IMR-90 (cell line): Measurements from ENCODE around the gene SYNE1. TPM values are rescaled to one million over a fixed set of nuclear protein-coding genes. Genes with fewer than 3 reads are reported as not detected.

Source experiments
- ATAC-seq: fragments of 200-7000 bp; cut with Tn5 transposase; 2 replicates; pipeline ENCODE4 v1.9.1; 2020; ENCODE audit warnings: low read depth, mild to moderate bottlenecking, moderate library complexity
- BruUV-seq: library from RNA; stranded (reverse); fragments of 400-500 nt; replicated peaks from 2 replicates; lab custom pipeline; 2021; lab: Mats Ljungman, UMichigan
- CTCF ChIA-PET: fragments of 300-600 bp; formaldehyde crosslinking; extraction: SDS; loops from one replicate; lab custom pipeline; 2021; ENCODE audit warnings: antibody characterized with exemption; lab: Yijun Ruan, JAX
- POLR2A ChIA-PET: fragments of 300-600 bp; sonication (Branson Sonifier 250); formaldehyde crosslinking; loops from one replicate; lab custom pipeline; 2022; ENCODE audit warnings: antibody characterized with exemption; ENCODE audit not compliant: unreplicated experiment; lab: Charles Lee
- DNase-seq: peaks from one replicate; pipeline ENCODE4 v3.0.0; 2013
- H2AFZ ChIP-seq: replicated peaks from 2 replicates; pipeline ENCODE3; 2013; ENCODE audit warnings: low read length, mild to moderate bottlenecking; ENCODE audit not compliant: poor library complexity
- H2AK5ac ChIP-seq: 2 replicates; pipeline ENCODE4 v1.6.1; 2013; ENCODE audit warnings: low read depth, low read length, inconsistent platforms
- H2AK9ac ChIP-seq: replicated peaks from 2 replicates; pipeline ENCODE3; 2013; ENCODE audit warnings: mild to moderate bottlenecking, low read depth, low read length, moderate library complexity; ENCODE audit not compliant: poor library complexity
- H2BK120ac ChIP-seq: 2 replicates; pipeline ENCODE4 v1.6.1; 2013; ENCODE audit warnings: low read depth, low read length, inconsistent platforms
- H2BK15ac ChIP-seq: 3 replicates; pipeline ENCODE4 v1.6.1; 2013; ENCODE audit warnings: low read depth, low read length, inconsistent platforms
- H2BK20ac ChIP-seq: 2 replicates; pipeline ENCODE4 v1.6.1; 2013; ENCODE audit warnings: low read depth, mild to moderate bottlenecking, inconsistent platforms, low read length, moderate library complexity
- H2BK5ac ChIP-seq: 2 replicates; pipeline ENCODE4 v1.6.1; 2013; ENCODE audit warnings: mild to moderate bottlenecking, low read depth, low read length, inconsistent platforms; ENCODE audit not compliant: poor library complexity, severe bottlenecking
- H3K14ac ChIP-seq: replicated peaks from 2 replicates; pipeline ENCODE4 v1.6.1; 2013; ENCODE audit warnings: low read depth, low read length, inconsistent platforms
- H3K18ac ChIP-seq: 2 replicates; pipeline ENCODE4 v1.6.1; 2013; ENCODE audit warnings: low read depth, low read length, control low read depth
- H3K23ac ChIP-seq: 2 replicates; pipeline ENCODE4 v1.6.1; 2013; ENCODE audit warnings: low read depth, low read length, inconsistent platforms
- H3K27ac ChIP-seq: 2 replicates; pipeline ENCODE4 v1.5.1; 2013; ENCODE audit warnings: mild to moderate bottlenecking, control low read depth, low read length; ENCODE audit not compliant: insufficient read depth
- H3K27me3 ChIP-seq: 2 replicates; pipeline ENCODE4 v1.6.1; 2013; ENCODE audit warnings: low read length; ENCODE audit not compliant: control insufficient read depth, insufficient read depth
- H3K36me3 ChIP-seq: 2 replicates; pipeline ENCODE4 v1.6.1; 2013; ENCODE audit warnings: low read length, mixed read lengths; ENCODE audit not compliant: control insufficient read depth, insufficient read depth
- H3K4ac ChIP-seq: 2 replicates; pipeline ENCODE4 v1.6.1; 2013; ENCODE audit warnings: low read depth, low read length, inconsistent platforms
- H3K4me1 ChIP-seq: 2 replicates; pipeline ENCODE4 v1.6.1; 2013; ENCODE audit warnings: low read length, mixed read lengths; ENCODE audit not compliant: control insufficient read depth, insufficient read depth
- H3K4me2 ChIP-seq: 2 replicates; pipeline ENCODE4 v1.6.1; 2013; ENCODE audit warnings: low read depth, mild to moderate bottlenecking, control low read depth, low read length, moderate library complexity
- H3K4me3 ChIP-seq: 2 replicates; pipeline ENCODE4 v1.5.1; 2013; ENCODE audit warnings: low read depth, mild to moderate bottlenecking, control low read depth, low read length, moderate library complexity; ENCODE audit not compliant: insufficient read depth
- H3K56ac ChIP-seq: 2 replicates; pipeline ENCODE4 v1.6.1; 2013; ENCODE audit warnings: low read length, inconsistent platforms; ENCODE audit not compliant: insufficient read depth; ENCODE audit errors: extremely low read depth
- H3K79me1 ChIP-seq, 2 experiments: 2 replicates each; pipeline ENCODE4 v1.6.1; 2013; ENCODE audit warnings: low read length in 2 of 2, inconsistent platforms in 1 of 2, low read depth in 1 of 2
- H3K9ac ChIP-seq: 2 replicates; pipeline ENCODE4 v1.6.1; 2013; ENCODE audit warnings: low read depth, low read length, control low read depth
- H3K9me1 ChIP-seq: 2 replicates; pipeline ENCODE4 v1.6.1; 2013; ENCODE audit warnings: low read length, inconsistent platforms; ENCODE audit not compliant: insufficient read depth
- H3K9me3 ChIP-seq: 2 replicates; pipeline ENCODE4 v1.6.1; 2013; ENCODE audit warnings: low read length; ENCODE audit not compliant: control insufficient read depth, insufficient read depth
- H4K20me1 ChIP-seq: 2 replicates; pipeline ENCODE4 v1.6.1; 2013; ENCODE audit warnings: low read length, inconsistent platforms; ENCODE audit not compliant: insufficient read depth
- H4K5ac ChIP-seq: 2 replicates; pipeline ENCODE4 v1.6.1; 2013; ENCODE audit warnings: mild to moderate bottlenecking, low read depth, low read length, control low read depth
- H4K8ac ChIP-seq, 2 experiments: 2 replicates each; pipeline ENCODE4 v1.6.1; 2013; ENCODE audit warnings: low read depth in 2 of 2, low read length in 2 of 2, control low read depth in 1 of 2, inconsistent platforms in 1 of 2
- H4K91ac ChIP-seq: 2 replicates; pipeline ENCODE4 v1.6.1; 2013; ENCODE audit warnings: low read depth, low read length, inconsistent platforms; ENCODE audit not compliant: insufficient read depth
- CEBPB ChIP-seq: IDR thresholded peaks from 2 replicates; pipeline ENCODE4 v1.6.1; 2012; ENCODE audit warnings: low read depth, low read length, improper control_type of control experiment
- CHD1 ChIP-seq: IDR thresholded peaks from 2 replicates; pipeline ENCODE4 v1.6.1; 2012; ENCODE audit warnings: low read depth, low read length, improper control_type of control experiment
- ELK1 ChIP-seq: fragments of 150-350 bp; IDR thresholded peaks from 2 replicates; pipeline ENCODE4 v1.6.1; 2016; ENCODE audit warnings: low read depth, mild to moderate bottlenecking, low read length, moderate library complexity, borderline replicate concordance
- MAFK ChIP-seq: IDR thresholded peaks from 2 replicates; pipeline ENCODE4 v1.6.1; 2012; ENCODE audit warnings: low read depth, low read length, improper control_type of control experiment
- MXI1 ChIP-seq: IDR thresholded peaks from 2 replicates; pipeline ENCODE4 v1.6.1; 2012; ENCODE audit warnings: low read depth, mild to moderate bottlenecking, low read length, moderate library complexity, borderline replicate concordance
- RAD21 ChIP-seq: IDR thresholded peaks from 2 replicates; pipeline ENCODE4 v1.6.1; 2012; ENCODE audit warnings: low read length, improper control_type of control experiment
- RCOR1 ChIP-seq: IDR thresholded peaks from 2 replicates; pipeline ENCODE4 v1.6.1; 2012; ENCODE audit warnings: mild to moderate bottlenecking, low read length, improper control_type of control experiment; ENCODE audit not compliant: insufficient replicate concordance
- SMC3 ChIP-seq: fragments of 150-350 bp; IDR thresholded peaks from 2 replicates; pipeline ENCODE4 v1.6.1; 2016; ENCODE audit warnings: low read depth, mild to moderate bottlenecking, antibody characterized with exemption, low read length, moderate library complexity
- dilution Hi-C: fragments of 300-500 bp; cut with HindIII; formaldehyde crosslinking; loops from one replicate; pipeline ENCODE4 v1.14.3; 2018; ENCODE audit warnings: low sequenced_read_pairs; ENCODE audit not compliant: unreplicated experiment
- in situ Hi-C: fragments of 300-500 bp; cut with MboI; formaldehyde crosslinking; loops from 3 replicates; pipeline ENCODE4 v1.14.3; 2019; ENCODE audit warnings: low sequenced_read_pairs, inconsistent platforms, mixed read lengths
- intact Hi-C: fragments of 100-400 bp; cut with micrococcal nuclease; formaldehyde crosslinking; loops from 2 replicates; pipeline ENCODE4 v1.10.0; 2022
- polyA plus RNA-seq, 3 experiments: library from polyadenylated mRNA; depleted of rRNA; stranded (reverse); fragments of >200 nt; gene quantifications; 2 replicates each; pipeline ENCODE4 v1.2.3, GENCODE V29; 2012; ENCODE audit warnings: low replicate concordance in 1 of 3
- total RNA-seq: library from RNA; depleted of rRNA; stranded (reverse); fragments of >200 nt; gene quantifications from 2 replicates; pipeline ENCODE4 v1.2.3, GENCODE V29; 2012
- TF ChIP-seq, protein P1 (sequence below): conservative IDR thresholded peaks from 2 replicates; pipeline ENCODE4 v1.5.1; 2012; ENCODE audit warnings: mild to moderate bottlenecking, low read depth, low read length, improper control_type of control experiment

Gene SYNE1
- total and polyA plus RNA-seq, 2 of the 4 experiments (the other 2 are of a cell fraction) = 34.1 to 159 TPM

DNA sequence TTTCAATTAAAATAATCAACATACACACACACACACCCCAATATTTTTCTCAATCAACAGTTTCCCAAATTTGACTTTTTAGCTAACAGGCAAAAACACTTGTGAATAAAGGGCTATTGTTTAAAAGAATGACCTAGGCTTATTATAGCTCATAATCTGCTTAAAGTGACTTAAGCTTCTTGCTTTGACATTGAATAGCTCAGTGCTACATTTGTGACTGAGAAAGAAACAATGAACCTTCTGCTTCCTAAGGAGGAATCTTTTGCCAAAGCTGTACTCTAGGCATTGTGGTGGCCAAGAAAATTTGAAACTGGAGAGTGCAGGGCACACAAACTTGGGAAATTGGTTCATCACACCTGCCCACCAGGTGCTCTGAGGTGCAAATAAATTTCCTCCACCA, 282.0 kb downstream of the SYNE1 start:
- BruUV-seq = no TSS peak
- intact Hi-C loops = loop anchor here (5.0 kb wide), 1 partner anchor 33 kb away; no protein-coding TSS in a partner anchor
- H3K36me3 ChIP-seq = peaks cover 46% of the 10 kb centered on the region
- H3K9ac ChIP-seq = no peak overlapping the region
- H2BK120ac ChIP-seq = no peak overlapping the region
- H2AK9ac ChIP-seq = no peak overlapping the region
- no peak overlapping the region for H2BK15ac ChIP-seq
- TF ChIP-seq CEBPB = no peak
- no peak for TF ChIP-seq MXI1
- no peak for TF ChIP-seq MAFK
- no peak for TF ChIP-seq SMC3
- TF ChIP-seq CHD1 = no peak
- TF ChIP-seq, protein P1, sequence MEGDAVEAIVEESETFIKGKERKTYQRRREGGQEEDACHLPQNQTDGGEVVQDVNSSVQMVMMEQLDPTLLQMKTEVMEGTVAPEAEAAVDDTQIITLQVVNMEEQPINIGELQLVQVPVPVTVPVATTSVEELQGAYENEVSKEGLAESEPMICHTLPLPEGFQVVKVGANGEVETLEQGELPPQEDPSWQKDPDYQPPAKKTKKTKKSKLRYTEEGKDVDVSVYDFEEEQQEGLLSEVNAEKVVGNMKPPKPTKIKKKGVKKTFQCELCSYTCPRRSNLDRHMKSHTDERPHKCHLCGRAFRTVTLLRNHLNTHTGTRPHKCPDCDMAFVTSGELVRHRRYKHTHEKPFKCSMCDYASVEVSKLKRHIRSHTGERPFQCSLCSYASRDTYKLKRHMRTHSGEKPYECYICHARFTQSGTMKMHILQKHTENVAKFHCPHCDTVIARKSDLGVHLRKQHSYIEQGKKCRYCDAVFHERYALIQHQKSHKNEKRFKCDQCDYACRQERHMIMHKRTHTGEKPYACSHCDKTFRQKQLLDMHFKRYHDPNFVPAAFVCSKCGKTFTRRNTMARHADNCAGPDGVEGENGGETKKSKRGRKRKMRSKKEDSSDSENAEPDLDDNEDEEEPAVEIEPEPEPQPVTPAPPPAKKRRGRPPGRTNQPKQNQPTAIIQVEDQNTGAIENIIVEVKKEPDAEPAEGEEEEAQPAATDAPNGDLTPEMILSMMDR = no peak
- no peak for TF ChIP-seq ELK1
- TF ChIP-seq RCOR1 = no peak
- no peak for TF ChIP-seq RAD21
- no peaks in the 10 kb centered on the region for H3K9me3 ChIP-seq
- no peak overlapping the region for H4K8ac ChIP-seq
- no peaks in the 10 kb centered on the region for H3K4me1 ChIP-seq
- H2AK5ac ChIP-seq = no peak overlapping the region
- DNase-seq (no peak), ATAC-seq (no peak)
- H3K23ac ChIP-seq = no peak overlapping the region
- H4K5ac ChIP-seq = no peak overlapping the region
- no peak overlapping the region for H4K91ac ChIP-seq
- no peaks in the 10 kb centered on the region for H3K9me1 ChIP-seq
- ChIA-PET CTCF (interaction anchor here (0.5 kb wide), 1 partner anchor 1447 kb away, joined by 4 read pairs; no protein-coding TSS in a partner anchor), POLR2A (no interaction called here)
- no peak overlapping the region for H3K14ac ChIP-seq
- H3K4me2 ChIP-seq = no peak overlapping the region
- H3K27me3 ChIP-seq = no peaks in the 10 kb centered on the region
- H3K56ac ChIP-seq = no peak overlapping the region
- no peak overlapping the region for H2AFZ ChIP-seq
- no peak overlapping the region for H2BK5ac ChIP-seq
- H3K18ac ChIP-seq = no peak overlapping the region
- H3K4ac ChIP-seq = no peak overlapping the region
- dilution Hi-C loops = no loop called here
- no peaks in the 10 kb centered on the region; a peak in 1 of 4 replicates for H3K79me1 ChIP-seq
- H3K27ac ChIP-seq = no peak overlapping the region
- H4K20me1 ChIP-seq = no peaks in the 10 kb centered on the region
- no peak overlapping the region for H2BK20ac ChIP-seq
- H3K4me3 ChIP-seq = no peak overlapping the region
- in situ Hi-C loops = no loop called here
